NOMO-1 treated with DMSO at 0.1 percent for 48 hours (cell line): ENCODE measurements around the gene POLR3F.
"Not testable (repeated sequence)": the region's sequence is repeated elsewhere in the genome, so short reads cannot be mapped to it uniquely, and the experiment has no call there.

Experiments
- DNase-seq: peaks from one replicate; lab custom pipeline; 2025; ENCODE audit not compliant: unreplicated experiment; lab: John Stamatoyannopoulos, UW

The POLR3F gene

GRCh38 chr20:18504479-18505060 lies 37.4 kb downstream of the POLR3F start:
- DNase-seq, result no peak

GRCh38 chr20:18506744-18507143 lies 39.6 kb downstream of the POLR3F start:
- no peak for DNase-seq

- DNase-seq, result peak; percentile 96
These were observed 40.3 kb downstream of the POLR3F start, which contains the start of gene SEC23B for GRCh38 chr20:18507218-18508191. Gene SEC23B (plus strand): TSS chr20:18507940. CDS start chr20:18510836, 2,896 bp downstream.

- DNase-seq, result peak; percentile 82
These were observed 44.4 kb downstream of the POLR3F start for GRCh38 chr20:18511571-18511970.

GRCh38 chr20:18513208-18513607 lies 46.0 kb downstream of the POLR3F start:
- peak; percentile 77 for DNase-seq

GRCh38 chr20:18514127-18514526 lies 46.9 kb downstream of the POLR3F start:
- DNase-seq, result no peak

- no peak for DNase-seq
These were observed 48.8 kb downstream of the POLR3F start for GRCh38 chr20:18515973-18516372.

GRCh38 chr20:18522066-18522465 lies 54.9 kb downstream of the POLR3F start:
- not testable (repeated sequence) for DNase-seq

GRCh38 chr20:18523066-18523465 lies 55.9 kb downstream of the POLR3F start:
- DNase-seq, result no peak

GRCh38 chr20:18524646-18525045 lies 57.5 kb downstream of the POLR3F start:
- DNase-seq, result no peak

- DNase-seq, result not testable (repeated sequence)
These were observed 59.6 kb downstream of the POLR3F start for GRCh38 chr20:18526761-18527160.

- DNase-seq, result no peak
These were observed 60.1 kb downstream of the POLR3F start for GRCh38 chr20:18527339-18527738.

GRCh38 chr20:18527836-18528235 lies 60.6 kb downstream of the POLR3F start:
- DNase-seq, result no peak

- no peak for DNase-seq
These were observed 61.9 kb downstream of the POLR3F start for GRCh38 chr20:18529041-18529440.

- no peak for DNase-seq
These were observed 65.4 kb downstream of the POLR3F start for GRCh38 chr20:18532626-18533025.

GRCh38 chr20:18533491-18533890 lies 66.3 kb downstream of the POLR3F start:
- no peak for DNase-seq

GRCh38 chr20:18533978-18534644 lies 66.9 kb downstream of the POLR3F start:
- no peak for DNase-seq
